B cell (primary cell): ENCODE data around the gene NFASC. TPM values are rescaled to one million over a fixed set of nuclear protein-coding genes. Genes with fewer than 3 reads are reported as not detected.

Experiments
- ATAC-seq: fragments of 200-7000 bp; cut with Tn5 transposase; one replicate; pipeline ENCODE4 v1.10.0; 2021; ENCODE audit warnings: low read depth, mild to moderate bottlenecking, moderate number of reproducible peaks, moderate library complexity
- CTCF ChIA-PET: fragments of 350-600 bp; sonication (Branson Sonifier 250); formaldehyde crosslinking; loops from one replicate; lab custom pipeline; 2021; ENCODE audit warnings: antibody characterized with exemption, inconsistent platforms; lab: Charles Lee
- POLR2A ChIA-PET: fragments of 350-600 bp; sonication (Branson Sonifier 250); formaldehyde crosslinking; loops from one replicate; lab custom pipeline; 2021; ENCODE audit warnings: antibody characterized with exemption; lab: Charles Lee
- DNase-seq: peaks from one replicate; pipeline ENCODE4 v3.0.0; 2013
- H2AFZ ChIP-seq: 2 replicates; pipeline ENCODE4 v1.6.1; 2012; ENCODE audit warnings: mild to moderate bottlenecking, low read depth, low read length; ENCODE audit not compliant: insufficient read depth, poor library complexity, severe bottlenecking
- H3K27ac ChIP-seq, 2 donors: 1 replicate in 1 of 2; 2 replicates in 1 of 2; pipeline ENCODE4 v1.5.1; 2012 to 2013; ENCODE audit warnings: low read length in 2 of 2, mild to moderate bottlenecking in 2 of 2, moderate library complexity in 1 of 2
- H3K27me3 ChIP-seq, 4 experiments: fragments of 200-600 bp in 1 of 4; sonication (generic) in 1 of 4; replicated peaks in 1 of 4; 1 replicate in 2 of 4; 2 replicates in 2 of 4; pipeline versions ENCODE4 v1.6.1 to v1.7.0; 2013 to 2016; ENCODE audit warnings: low read length in 3 of 4, mild to moderate bottlenecking in 2 of 4, mixed read lengths in 1 of 4, moderate library complexity in 1 of 4; ENCODE audit not compliant: insufficient read depth in 4 of 4, control insufficient read depth in 3 of 4; ENCODE audit errors: control extremely low read depth in 1 of 4
- H3K36me3 ChIP-seq, 2 experiments: replicated peaks in 1 of 2; 1 replicate in 1 of 2; 2 replicates in 1 of 2; pipeline versions ENCODE4 v1.6.1 to v1.7.1; 2013; ENCODE audit warnings: low read length in 1 of 2; ENCODE audit not compliant: insufficient read depth in 2 of 2, control insufficient read depth in 1 of 2; ENCODE audit errors: control extremely low read depth in 1 of 2, extremely low read depth in 1 of 2
- H3K4me1 ChIP-seq, 2 donors: fragments of 200-600 bp in 1 of 2; sonication (generic) in 1 of 2; 1 replicate in 1 of 2; 2 replicates in 1 of 2; pipeline versions ENCODE4 v1.5.1 to v1.6.1; 2013 to 2017; ENCODE audit warnings: low read length in 2 of 2; ENCODE audit not compliant: control insufficient read depth in 2 of 2, insufficient read depth in 2 of 2
- H3K4me2 ChIP-seq: replicated peaks from 2 replicates; pipeline ENCODE3; 2012; ENCODE audit warnings: mild to moderate bottlenecking, low read depth, low read length; ENCODE audit not compliant: poor library complexity, severe bottlenecking
- H3K4me3 ChIP-seq, 5 experiments: fragments of 200-600 bp in 1 of 5; sonication (generic) in 1 of 5; 1 replicate in 3 of 5; 2 replicates in 2 of 5; pipeline versions ENCODE4 v1.5.1 to v1.7.0; 2011 to 2016; ENCODE audit warnings: low read length in 4 of 5, mild to moderate bottlenecking in 4 of 5, low read depth in 2 of 5, control low read depth in 1 of 5, moderate library complexity in 1 of 5; ENCODE audit not compliant: insufficient read depth in 1 of 5; ENCODE audit errors: control extremely low read depth in 1 of 5, extremely low read depth in 1 of 5
- H3K79me2 ChIP-seq: fragments of 200-600 bp; sonication (generic); one replicate; pipeline ENCODE4 v1.6.0; 2016; ENCODE audit warnings: low read length; ENCODE audit not compliant: control insufficient read depth, insufficient read depth
- H3K9ac ChIP-seq: fragments of 200-600 bp; sonication (generic); 2 replicates; pipeline ENCODE4 v1.6.1; 2017; ENCODE audit warnings: mild to moderate bottlenecking, low read length, moderate library complexity
- H3K9me3 ChIP-seq, 3 donors: one replicate each; pipeline versions ENCODE4 v1.6.1 to v1.7.1; 2013; ENCODE audit warnings: low read length in 2 of 3; ENCODE audit not compliant: control insufficient read depth in 2 of 3, insufficient read depth in 1 of 3; ENCODE audit errors: control extremely low read depth in 1 of 3
- H4K20me1 ChIP-seq: 2 replicates; pipeline ENCODE4 v1.6.0; 2012; ENCODE audit warnings: mild to moderate bottlenecking, low read length; ENCODE audit not compliant: insufficient read depth, control insufficient read depth, poor library complexity, severe bottlenecking
- H3K27ac Mint-ChIP-seq: one replicate; pipeline ENCODE4 v1.8.0; 2021; ENCODE audit warnings: mixed read lengths
- H3K27me3 Mint-ChIP-seq: one replicate; pipeline ENCODE4 v1.8.0; 2021; ENCODE audit warnings: mixed read lengths
- H3K4me1 Mint-ChIP-seq: one replicate; pipeline ENCODE4 v1.8.0; 2021; ENCODE audit warnings: mixed read lengths
- H3K4me3 Mint-ChIP-seq: one replicate; pipeline ENCODE4 v1.8.0; 2021; ENCODE audit warnings: mixed read lengths
- H3K9me3 Mint-ChIP-seq: one replicate; pipeline ENCODE4 v1.8.0; 2022; ENCODE audit warnings: mixed read lengths; ENCODE audit not compliant: insufficient read depth
- EZH2 ChIP-seq: IDR thresholded peaks from 2 replicates; pipeline ENCODE4 v1.6.1; 2012; ENCODE audit warnings: borderline replicate concordance, low read depth, mild to moderate bottlenecking, moderate library complexity, low read length; ENCODE audit not compliant: insufficient read depth, poor library complexity, severe bottlenecking
- WGBS: methylation state at CpG from one replicate; pipeline ENCODE4 v1.1.5; 2013; ENCODE audit warnings: missing lambda C conversion rate; ENCODE audit not compliant: insufficient coverage; 5-methylcytosine and 5-hydroxymethylcytosine counted together
- intact Hi-C: fragments of 100-400 bp; cut with micrococcal nuclease; formaldehyde crosslinking; loops from one replicate; pipeline ENCODE4 v1.10.0; 2022
- polyA plus RNA-seq: library from polyadenylated mRNA; depleted of rRNA; stranded (reverse); fragments of >200 nt; gene quantifications from 2 replicates; pipeline ENCODE4 v1.2.3, GENCODE V29; 2012
- total RNA-seq, 2 donors: library from RNA; stranded (reverse); fragments of 120-200 nt in 1 of 2; gene quantifications; 1 replicate in 1 of 2; 2 replicates in 1 of 2; pipeline versions ENCODE4 v1.2.3 to v1.2.4, GENCODE V29; 2013 to 2022
- TF ChIP-seq, protein P1 (sequence below): fragments of 200-600 bp; IDR thresholded peaks from one replicate; pipeline ENCODE4 v1.8.0; 2022; ENCODE audit warnings: antibody characterized with exemption, mild to moderate bottlenecking

The NFASC gene
- total and polyA plus RNA-seq, 2 donors (not counting 1 experiment from before 2014, with no cell fraction given): 0.06 to 0.39 TPM

DNA sequence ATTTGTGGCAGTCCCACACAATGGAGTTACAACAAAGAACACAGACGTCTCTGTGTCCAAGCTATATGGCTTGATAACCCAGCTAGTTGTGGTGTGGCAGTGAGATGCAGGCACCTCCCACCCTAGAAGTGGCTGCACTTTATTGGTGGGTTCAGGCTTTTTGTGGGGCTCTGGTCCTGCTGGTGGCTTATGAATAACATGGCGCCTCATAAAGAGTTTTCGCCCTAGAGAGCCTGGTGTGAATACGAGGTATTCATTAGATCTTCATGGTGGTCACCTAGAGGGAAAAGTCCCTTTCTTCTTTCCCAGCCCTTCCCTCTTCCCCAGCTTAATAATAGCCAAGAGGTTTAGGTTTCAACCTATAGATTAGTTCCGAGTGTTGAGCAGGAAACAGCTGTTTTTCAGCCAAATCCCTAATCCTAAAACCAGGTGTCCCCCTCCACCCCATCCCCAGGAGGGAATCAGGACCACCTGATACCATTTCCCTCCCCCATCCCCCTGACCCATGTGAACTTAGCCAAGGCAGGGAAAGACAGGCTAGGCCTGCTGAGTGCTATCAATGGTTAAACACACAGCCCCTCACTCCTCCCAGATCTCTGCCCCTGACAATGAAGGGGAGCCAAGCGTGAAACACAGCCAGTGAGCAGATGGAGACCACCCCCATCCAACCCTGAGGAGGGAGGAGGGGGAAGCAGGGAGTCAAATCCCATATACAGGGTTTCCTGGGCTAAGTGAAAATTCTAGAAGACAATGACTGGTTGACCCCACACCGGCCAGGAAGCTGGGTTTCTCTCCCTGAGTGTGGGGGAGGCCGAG, 58.2 kb downstream of the NFASC start:
- H3K4me1 ChIP-seq: no peaks in the 10 kb centered on the region
- H3K9ac ChIP-seq: no peak overlapping the region
- ATAC-seq (no peak), DNase-seq (no peak)
- H3K4me2 ChIP-seq: no peak overlapping the region
- Mint-ChIP-seq H3K4me3 (no peak overlapping the region), H3K4me1 (no peaks in the 10 kb centered on the region), H3K27ac (no peak overlapping the region), H3K9me3 (no peaks in the 10 kb centered on the region), H3K27me3 (peaks cover 23% of the 10 kb centered on the region)
- no peaks in the 10 kb centered on the region for H3K36me3 ChIP-seq
- intact Hi-C loops: no loop called here
- no peaks in the 10 kb centered on the region for H3K9me3 ChIP-seq
- peaks cover 0 to 27% (median 10%) of the 10 kb centered on the region in 4 experiments for H3K27me3 ChIP-seq
- H3K27ac ChIP-seq: no peak overlapping the region
- TF ChIP-seq, protein P1, sequence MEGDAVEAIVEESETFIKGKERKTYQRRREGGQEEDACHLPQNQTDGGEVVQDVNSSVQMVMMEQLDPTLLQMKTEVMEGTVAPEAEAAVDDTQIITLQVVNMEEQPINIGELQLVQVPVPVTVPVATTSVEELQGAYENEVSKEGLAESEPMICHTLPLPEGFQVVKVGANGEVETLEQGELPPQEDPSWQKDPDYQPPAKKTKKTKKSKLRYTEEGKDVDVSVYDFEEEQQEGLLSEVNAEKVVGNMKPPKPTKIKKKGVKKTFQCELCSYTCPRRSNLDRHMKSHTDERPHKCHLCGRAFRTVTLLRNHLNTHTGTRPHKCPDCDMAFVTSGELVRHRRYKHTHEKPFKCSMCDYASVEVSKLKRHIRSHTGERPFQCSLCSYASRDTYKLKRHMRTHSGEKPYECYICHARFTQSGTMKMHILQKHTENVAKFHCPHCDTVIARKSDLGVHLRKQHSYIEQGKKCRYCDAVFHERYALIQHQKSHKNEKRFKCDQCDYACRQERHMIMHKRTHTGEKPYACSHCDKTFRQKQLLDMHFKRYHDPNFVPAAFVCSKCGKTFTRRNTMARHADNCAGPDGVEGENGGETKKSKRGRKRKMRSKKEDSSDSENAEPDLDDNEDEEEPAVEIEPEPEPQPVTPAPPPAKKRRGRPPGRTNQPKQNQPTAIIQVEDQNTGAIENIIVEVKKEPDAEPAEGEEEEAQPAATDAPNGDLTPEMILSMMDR: no peak
- TF ChIP-seq EZH2: no peak
- no peaks in the 10 kb centered on the region for H3K79me2 ChIP-seq
- no peak overlapping the region for H2AFZ ChIP-seq
- POLR2A ChIA-PET: no interaction called here
- no peak overlapping the region for H3K4me3 ChIP-seq
- WGBS: 51% methylated on average over 2 of the region's 8 CpGs
- CTCF ChIA-PET: no interaction called here
- H4K20me1 ChIP-seq: no peaks in the 10 kb centered on the region

DNA sequence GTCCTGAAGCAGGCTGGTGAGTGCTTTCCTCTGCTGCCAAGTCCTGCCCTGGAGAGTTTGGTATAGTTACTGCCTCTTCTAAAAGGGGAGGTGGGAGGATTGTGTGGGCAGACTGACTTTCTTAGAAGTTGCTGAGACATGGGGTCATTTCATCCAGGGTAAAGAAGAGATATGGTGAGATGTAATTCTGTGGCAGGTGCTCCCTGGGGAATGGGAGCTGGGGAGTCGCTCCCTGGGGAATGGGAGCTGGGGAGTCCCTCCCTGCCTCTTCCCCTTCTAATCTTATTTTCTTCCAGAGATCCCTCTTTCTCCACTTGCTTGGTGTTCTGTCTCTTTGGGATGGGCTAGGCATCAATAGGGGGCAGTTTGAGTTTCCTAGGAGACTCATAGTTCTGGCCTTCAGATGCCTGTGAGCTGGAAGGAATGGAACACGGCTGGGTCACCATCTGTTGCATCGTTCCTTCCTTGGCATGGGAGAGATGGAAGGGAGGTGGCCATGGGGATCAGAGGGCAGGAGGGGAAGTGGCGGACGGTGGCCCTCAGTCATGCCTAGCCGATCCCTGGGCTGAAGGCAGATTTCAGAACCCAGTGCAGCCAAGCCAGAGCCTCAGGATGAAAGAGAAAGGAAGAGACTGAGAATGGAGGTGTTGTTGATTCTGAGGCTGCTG, 59.0 kb downstream of the NFASC start:
- ChIA-PET POLR2A (no interaction called here), CTCF (no interaction called here)
- no peaks in the 10 kb centered on the region for H3K9me3 ChIP-seq
- H2AFZ ChIP-seq: no peak overlapping the region
- no peak overlapping the region for H3K4me2 ChIP-seq
- H3K27me3 ChIP-seq: peaks cover 0 to 25% (median 10%) of the 10 kb centered on the region in 4 experiments
- H4K20me1 ChIP-seq: no peaks in the 10 kb centered on the region
- H3K79me2 ChIP-seq: no peaks in the 10 kb centered on the region
- intact Hi-C loops: no loop called here
- no peak for ATAC-seq
- H3K4me1 ChIP-seq: no peaks in the 10 kb centered on the region
- no peaks in the 10 kb centered on the region for H3K4me1 Mint-ChIP-seq
- no peak overlapping the region for H3K27ac ChIP-seq
- no peak overlapping the region for H3K27ac Mint-ChIP-seq
- 82% methylated on average over 5 of the region's 6 CpGs for WGBS
- H3K9ac ChIP-seq: no peak overlapping the region
- no peaks in the 10 kb centered on the region for H3K9me3 Mint-ChIP-seq
- DNase-seq: no peak
- no peaks in the 10 kb centered on the region for H3K36me3 ChIP-seq
- peaks cover 17% of the 10 kb centered on the region for H3K27me3 Mint-ChIP-seq
- no peak overlapping the region for H3K4me3 ChIP-seq
- TF ChIP-seq, protein P1: no peak
- TF ChIP-seq EZH2: no peak
- H3K4me3 Mint-ChIP-seq: no peak overlapping the region
